ENCODE data around the gene DSCAML1.

The DSCAML1 gene

DNA sequence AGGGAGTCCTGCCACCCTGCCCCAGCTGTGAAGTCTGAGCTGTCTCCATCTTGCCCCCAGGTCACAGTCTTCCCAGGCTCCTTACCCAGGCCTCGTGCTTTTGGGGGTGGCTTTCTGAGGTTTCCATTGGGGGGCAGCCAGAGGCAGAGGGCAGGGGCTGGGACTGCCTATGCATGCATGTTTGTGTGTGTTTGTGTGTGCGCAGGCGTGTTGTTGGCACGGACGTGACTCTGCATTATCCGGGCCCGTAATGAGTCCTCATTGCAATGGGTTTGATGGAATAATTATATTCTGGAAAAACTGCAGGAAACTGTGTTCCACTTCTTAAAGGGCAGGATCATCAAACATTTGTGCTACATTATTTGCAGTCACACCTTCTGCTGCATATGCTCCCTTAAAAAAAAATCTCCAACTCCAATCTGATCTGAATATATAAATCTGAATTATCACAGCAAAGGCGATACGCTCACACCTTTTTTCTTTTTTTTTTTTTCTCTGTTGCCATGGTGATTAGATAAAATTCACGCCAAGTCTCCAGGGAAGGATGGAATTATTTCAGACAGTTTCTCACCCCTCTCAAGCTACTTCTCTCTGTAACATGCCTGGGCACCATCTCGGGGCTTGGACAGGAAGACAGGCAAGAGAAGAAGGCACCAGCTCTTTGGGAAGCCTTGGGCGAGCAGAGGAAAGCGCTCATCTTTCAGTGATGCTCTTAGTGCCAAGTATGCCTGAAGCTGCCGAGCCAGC, 45.9 kb downstream of the DSCAML1 start:
- DNase-seq: no peak

DNA sequence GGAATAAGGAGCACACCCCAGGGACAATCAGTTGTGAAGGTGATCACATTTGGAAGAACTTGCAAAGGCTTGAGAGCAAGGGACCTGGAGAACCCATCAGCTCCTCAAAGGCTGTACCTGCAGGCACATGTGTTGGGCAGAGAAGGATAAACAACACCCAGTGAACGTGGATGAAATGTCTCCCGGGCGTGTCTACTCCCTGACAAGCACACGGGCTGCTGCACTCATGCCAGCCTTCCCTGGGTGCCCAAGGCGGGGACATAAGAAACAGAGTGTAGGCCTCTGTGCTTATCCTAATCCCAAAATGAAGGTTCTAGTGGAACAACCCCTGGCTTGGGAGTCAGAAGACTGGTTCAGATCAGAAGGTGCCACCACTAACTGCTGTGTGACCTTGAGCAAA, 46.7 kb downstream of the DSCAML1 start:
- DNase-seq: no peak

DNA sequence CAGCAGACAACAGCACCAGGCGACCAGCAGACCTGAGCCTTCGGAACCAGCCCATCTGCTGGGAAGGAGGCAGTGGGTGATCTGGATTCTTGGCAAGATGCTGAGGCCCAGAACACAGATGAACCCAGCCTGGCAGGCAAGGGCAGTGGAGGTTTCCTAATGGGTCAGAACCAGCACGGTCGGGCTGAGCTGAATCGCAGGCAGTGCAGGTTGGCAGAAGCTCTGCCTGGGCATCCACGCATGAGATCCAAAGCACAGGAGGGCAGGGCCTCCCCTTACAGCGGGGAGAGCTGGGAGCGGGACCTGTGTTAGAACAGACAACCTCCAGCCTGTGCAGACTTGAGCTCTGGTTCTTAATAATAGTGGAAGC, 47.5 kb downstream of the DSCAML1 start:
- DNase-seq: no peak

DNA sequence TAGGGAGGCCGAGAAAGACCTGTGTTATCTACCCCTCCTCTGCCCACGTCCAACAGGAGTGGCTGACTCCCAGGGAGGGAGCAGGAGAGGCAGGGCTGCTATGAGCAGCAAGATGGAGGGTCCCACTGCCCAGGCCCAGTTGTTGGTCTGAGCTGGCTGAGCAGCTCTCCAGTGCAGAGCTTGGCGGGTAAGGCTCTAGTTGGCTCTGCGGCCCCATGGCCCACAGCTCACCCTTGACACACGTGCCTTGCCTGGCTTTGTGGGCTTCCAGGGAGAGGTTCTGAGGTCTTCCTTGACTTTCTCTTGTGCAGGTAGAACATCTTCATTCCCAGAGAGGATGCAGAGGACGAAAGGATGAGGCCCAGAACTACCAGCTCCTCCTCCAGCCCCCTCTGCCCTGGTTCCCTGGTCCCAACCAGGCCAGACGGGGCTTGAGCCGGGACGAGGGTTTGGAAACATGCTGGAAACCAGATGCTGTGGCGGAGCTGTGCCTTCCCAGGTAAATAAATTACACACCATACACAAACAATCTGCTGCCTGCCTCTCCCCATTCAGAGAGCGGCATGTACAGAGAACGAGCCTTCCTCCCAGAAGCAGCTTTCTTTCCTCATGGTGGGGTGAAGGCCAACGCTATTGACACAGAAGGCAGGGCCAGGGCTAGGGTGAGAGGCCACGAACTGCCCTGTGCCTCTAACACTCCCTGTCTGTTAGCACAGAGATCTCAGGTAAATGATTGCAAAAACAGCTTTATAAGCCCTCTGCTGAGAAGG, 48.1 kb downstream of the DSCAML1 start:
- DNase-seq: no peak

DNA sequence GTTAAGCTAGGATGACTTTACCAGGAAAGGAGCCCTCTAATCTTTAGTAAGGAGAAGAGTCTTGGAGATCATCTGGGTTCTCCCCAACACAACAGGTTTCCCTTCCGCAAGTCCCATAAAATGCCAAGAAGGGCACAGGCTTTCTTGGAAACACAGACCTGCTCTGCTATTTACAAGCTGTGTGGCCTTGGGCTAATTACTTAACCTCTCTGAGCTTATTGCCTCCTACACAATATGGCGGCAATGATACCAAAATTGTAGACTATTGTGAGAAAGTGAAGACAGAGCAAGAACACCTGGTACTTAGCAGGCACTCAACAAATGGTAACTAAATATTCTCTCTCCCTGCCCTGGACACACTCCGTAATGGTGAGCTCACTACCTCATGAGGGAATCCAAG, 49.1 kb downstream of the DSCAML1 start:
- DNase-seq: no peak

DNA sequence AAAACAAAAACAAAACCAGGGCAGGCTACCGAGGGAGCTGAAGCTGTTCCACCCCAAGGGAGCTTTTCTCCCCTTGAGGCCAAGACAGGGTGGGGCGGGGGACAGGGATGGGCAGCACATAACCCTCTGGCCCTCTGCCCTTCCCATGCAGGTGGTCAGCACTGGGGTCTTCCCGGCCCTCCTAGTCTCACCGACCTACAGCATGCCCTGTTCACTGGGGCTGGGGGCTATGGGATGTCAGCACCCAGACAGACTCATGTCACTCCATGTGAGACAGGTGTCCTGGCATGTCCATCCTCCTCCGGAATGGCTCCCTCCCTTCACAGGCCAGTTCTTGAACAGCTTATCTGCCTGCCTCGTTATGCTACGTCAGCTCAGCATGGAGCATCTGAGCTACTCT, 51.7 kb downstream of the DSCAML1 start:
- DNase-seq: no peak

DNA sequence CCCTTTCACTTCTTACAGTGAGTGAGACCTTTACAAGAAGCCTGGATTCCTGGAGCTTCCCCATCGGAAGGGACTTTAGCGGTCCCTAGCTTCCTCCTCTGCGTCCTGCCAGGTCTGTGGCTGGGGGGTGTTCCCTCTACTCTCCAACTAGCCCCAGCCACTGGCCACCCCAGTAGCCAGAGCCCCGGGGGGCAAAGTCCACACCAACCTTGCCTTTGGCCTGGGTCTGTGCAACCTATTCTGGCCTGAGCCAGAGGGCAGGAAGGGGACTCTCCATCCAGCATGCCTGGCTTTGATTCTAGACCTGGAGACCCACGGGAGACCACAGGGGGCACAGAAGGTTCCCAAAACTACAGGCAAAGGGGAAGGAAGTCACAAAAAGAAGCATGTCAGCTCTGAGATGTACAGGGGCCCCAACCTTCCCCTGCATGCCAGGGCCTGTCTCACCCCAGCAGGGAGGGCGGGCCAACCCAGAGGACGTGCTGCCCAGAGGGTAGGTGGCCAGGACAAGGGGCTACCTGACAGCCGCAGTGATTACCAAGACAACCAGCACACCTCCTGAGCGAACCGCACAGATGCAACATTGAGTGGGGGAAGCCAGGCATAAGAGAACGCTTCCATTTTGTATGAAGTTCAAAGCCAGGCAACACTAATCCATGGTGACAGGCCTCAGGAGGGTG, 52.4 kb downstream of the DSCAML1 start:
- DNase-seq: no peak

DNA sequence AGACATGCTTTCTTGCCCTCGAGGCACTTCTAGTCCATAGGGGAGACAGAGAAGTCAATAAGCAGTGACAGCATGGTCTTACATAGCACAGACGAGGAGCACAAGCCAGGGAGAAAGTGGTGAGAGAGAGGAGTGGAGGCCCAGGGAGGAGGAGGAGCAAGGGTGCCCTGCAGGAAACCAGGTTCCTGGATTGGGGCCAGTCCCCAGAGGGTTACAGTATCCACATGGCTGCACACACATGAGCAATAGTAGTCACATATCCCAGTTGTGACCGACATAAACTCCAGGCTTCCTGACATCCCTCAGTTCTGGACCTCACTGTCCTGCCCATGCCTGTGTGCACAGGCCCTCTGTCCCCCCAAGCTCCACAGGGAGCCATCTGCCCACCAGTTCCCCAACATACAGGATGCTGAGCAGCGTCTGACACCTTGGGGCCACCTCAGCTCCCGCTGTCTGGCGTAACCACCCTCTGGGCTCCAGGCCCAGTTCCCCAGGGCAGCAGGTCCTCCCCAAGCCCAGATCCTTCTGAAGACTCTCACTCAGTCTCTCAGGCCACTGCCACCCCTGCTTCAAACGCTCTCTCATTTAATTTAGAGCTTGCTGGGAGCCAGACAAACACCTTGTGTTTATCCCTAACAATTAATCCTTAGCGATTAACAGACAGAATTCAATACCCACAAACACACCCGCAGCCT, 53.7 kb downstream of the DSCAML1 start:
- no peak for DNase-seq

DNA sequence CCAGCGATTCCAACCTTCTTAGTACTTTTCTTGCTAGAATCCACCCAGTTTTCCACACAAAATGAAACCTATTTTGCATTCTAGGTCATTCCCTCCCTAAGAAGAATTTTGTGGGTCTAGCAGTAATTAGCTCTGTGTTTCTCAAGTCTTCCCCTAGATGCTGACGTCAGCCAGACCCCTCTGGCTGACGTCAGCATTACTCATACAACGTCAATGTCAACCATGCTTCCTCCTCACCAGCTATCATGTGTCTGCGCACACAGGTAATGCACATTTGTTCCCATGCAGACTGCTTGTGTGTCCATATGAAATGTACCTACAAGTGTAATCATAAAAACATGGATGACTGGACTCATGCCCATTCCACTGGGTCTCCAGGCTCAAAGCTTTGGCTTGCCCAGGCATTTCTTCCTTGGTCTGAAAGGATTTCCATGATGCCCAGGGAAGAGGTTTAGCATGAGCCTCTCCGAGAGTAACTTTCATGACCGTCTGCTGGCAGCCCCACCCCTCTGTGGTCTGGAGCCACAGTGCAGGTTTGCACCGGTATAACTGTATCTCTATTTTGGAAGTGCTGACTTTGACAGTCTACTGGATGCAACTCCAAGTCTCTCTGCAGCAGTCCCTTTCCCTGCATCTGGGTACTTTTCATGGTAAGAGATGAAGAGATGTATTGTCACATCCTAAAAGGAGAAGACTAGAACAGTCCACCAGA, 58.6 kb downstream of the DSCAML1 start:
- no peak for DNase-seq

DNA sequence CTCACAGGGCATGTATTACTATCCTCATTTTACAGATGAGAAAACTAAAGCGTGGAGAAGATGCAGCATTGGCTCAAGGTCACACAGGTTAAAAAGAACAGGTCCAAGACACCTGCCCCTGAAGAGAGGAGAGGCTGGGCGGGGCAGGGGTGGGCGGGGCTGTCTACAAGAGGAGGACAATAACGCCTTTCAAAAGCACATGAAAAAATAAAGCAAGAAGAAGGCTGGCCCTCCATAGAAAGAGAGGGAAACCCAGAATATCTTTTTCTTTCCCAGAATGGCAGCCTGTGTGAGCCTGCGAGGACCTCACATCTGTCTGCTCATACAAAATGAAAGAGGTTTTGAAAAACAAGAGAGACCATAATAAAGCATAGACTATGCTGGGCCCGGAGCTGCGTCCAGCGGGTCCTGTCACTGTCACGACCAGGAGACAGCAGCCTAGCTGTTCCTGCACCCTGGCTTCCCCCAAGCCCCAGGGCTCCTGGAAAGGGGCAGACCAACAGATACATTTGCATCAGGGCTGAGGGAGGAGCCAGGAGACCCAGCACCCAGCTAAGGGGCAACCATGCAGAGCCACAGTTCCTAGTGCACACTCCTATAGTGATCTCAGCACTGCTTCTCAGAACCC, 61.6 kb downstream of the DSCAML1 start:
- no peak for DNase-seq

DNA sequence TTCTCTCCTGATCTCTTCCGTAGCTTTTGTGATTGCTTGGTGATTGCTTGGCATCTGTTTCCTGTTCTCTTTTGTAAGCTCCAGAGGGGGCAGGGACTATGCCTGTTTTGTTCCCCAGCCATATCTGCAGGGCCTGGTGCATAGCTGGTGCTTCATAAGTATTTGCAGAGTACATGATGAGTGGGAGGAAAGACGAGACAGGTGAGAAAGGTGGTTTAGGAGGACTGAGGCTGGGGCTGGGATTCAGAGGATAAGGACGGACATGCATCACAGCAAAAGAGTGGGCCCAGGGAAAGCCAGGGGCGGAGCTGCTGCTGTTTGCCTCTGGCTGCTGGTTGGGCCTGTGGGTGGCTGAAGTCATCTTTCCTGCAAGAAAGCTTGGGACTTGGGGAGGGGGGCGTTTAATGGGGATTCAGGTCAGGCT, 62.4 kb downstream of the DSCAML1 start:
- DNase-seq: no peak

DNA sequence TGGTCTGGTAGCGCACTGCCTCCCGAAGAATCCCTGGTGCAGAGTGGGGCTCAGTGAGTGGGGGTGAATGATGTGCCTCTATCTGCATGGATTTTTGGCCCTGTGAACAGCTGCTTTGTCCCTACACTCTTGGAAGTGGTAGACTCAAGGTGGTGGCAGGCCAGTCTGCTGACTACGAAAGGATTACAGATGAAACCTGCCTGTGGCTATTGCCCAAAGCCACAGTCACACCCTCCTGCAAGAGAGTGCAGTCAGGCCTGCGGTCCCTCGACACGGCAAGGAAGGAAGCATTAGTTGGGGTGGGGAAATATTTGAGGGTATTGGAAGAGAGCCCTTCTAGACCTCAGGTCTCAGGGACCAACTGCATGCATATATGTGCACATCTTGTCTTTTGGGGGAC, 63.7 kb downstream of the DSCAML1 start:
- DNase-seq: no peak

DNA sequence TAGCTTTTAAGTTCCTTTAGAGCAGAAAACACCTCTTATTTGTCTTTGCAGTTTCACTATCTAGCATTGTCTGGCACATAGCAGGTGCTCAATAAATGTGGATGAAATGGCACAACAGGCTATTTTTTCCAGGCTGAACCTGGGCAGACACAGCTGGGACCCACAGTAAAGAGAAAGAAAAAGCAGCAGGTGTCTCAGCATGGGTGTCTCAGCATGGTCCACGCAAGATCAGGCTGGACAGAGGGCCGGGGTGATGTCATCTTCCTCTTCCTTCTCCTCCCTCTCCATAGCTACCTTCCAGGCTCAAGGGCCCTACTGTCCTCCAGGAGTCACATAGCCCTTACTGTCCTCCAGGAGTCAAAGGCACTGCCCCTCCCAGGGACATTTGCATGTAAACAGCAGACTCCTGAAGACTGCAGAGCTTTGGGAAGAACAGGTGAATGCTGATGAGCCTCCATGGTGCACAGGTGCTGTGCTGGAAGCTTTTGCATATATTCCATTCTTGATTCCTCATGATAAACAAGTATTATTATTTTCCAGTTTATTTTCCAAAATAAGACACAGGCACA, 65.2 kb downstream of the DSCAML1 start:
- DNase-seq: no peak

DNA sequence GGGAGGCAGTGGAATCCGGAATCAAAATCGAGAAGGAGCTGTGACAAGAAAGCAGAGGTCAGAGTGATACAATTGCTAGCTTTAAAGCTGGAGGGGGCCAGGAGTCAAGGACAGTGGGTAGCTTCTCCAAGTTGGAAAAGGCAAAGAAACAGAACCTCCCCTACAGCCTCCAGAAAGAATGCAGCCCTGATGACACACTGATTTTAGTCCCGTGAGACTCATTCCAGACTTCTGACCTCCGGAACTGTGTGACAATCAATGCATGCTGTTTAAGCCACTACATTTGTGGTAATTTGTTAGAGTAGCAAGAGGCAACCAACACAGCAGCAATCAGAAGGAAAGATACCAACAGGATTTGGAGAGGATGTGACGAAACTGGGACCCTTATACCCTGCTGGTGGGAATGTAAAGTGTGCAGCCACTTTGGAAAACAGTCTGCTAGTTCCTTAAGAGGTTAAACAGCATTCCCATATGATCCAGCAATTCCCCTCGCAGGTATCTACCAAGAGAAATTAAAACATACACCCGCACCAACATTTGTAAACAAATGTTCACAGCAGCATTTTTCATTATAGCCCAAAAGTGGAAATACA, 66.7 kb downstream of the DSCAML1 start:
- DNase-seq: no peak

DNA sequence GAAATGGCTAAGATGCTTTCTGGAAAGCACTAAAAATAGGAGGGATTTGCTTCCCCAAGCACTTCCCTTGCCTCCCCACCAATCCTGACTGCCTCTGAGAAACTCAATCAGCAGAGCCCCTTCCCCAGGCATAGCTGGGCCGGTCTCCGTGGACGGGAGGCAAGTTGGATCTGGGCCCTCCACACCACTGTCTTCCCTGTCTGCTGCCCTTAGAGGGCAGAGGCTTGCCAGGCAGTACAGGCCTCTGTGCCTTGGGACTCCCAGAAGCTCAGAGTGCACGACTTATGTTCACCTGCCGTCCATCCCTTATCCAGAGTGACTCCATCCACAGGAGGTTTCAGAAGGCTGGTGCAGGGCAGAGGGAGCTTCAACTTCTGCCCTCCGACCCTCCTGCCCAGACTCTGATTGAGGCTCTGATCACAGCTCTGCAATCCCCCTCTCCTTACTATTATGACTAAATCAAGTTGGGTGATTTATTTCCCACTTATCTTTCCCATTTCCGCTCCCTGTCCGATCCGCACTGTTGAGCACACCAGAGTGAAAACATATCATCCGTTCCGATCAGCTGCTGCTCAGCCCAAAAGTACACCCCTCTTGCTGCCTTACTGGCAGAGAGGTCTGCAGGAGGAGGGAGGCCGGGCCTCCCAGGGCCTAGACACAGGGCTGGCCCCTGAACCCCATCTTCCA, 71.8 kb downstream of the DSCAML1 start:
- DNase-seq: no peak

DNA sequence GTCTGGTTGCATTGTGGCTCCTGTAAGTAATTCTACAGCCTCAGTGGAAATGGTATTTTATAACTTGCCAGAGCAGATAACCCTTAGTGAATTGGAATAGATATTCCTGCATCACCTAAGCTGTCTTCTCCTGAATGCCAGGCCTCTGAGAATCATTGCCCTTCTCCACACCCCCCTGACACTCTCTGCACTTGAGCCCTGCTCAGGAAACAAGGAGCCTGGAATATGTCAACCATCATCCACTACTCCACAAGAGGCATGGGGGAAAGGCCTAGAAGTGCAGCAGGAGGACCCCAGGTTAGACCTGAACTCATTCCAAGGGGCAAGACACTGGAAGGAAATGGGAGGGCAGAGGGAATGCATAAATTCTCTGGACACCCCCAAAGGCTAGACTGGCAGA, 72.4 kb downstream of the DSCAML1 start:
- DNase-seq: no peak

DNA sequence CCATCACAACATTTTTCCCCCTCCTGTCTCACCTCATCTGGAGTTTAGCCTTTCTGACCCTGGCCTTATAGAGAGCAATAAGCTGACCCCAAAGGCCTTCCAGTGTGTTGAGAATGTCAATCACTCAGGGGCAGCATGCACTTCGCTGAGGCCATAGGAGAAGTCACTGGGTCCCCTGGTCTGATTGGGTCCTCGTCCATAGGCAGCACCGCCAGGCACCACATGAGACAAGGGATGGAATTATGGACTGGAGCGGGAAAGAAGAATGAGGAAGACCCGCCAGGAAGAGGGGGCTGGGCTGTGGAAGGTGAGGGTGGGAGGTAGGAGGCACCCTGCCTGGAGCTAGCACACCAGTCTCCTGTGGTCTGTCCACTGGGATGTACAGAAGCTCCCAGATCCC, 72.9 kb downstream of the DSCAML1 start:
- no peak for DNase-seq

DNA sequence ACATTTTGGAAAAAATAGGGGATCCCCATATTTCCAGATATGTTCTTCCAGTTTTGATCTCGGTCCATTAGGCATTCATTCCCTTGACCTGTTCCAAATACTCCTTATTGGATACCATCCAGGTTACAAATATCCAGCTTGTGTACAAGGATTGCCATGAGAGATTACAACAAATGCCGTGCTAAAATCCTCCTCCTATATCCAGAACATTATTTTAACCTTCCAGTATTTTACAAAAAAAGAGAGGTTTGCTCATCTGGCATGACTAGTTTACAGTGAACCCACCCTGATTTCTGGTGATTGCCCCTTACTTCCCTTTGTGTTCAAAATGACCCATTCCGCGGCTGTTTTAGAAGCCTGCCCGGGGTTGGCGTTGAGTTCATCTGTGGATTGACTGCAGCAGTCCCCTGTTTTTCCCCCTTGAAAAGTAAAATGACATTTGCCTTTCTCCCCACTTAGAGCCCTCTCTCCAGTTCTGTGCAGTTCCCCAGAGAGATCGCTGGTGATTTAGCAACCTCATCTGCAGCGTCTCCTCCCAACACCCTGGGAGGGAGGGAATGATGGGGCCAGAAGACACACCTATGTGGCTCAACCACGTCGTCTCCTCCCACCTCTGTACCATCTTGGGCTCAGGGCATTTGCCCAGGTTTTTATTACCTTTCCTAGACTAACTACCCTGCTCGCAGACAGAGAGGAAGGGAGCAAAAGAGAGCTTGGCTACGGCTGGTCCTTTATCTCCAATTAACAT, 73.6 kb downstream of the DSCAML1 start:
- no peak for DNase-seq

DNA sequence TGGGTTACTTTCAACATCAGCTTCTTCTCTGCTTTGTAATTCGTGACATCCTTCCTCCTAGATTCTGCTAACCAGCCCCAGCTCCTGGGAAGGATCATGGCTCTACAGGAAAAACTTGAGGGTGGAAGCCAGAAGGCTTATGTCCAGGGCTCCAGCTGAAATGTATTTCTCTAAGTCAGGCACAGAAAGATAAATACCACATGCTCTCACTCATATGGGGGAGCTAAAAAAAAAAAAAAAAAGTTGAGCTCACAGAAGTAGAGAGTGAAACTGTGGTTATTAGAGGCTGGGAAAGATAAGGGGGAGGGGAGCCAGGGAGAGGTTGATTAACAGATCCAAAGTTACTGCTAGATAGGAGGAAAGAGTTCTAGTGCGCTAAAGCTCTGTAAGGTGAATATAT, 74.9 kb downstream of the DSCAML1 start:
- DNase-seq: no peak

DNA sequence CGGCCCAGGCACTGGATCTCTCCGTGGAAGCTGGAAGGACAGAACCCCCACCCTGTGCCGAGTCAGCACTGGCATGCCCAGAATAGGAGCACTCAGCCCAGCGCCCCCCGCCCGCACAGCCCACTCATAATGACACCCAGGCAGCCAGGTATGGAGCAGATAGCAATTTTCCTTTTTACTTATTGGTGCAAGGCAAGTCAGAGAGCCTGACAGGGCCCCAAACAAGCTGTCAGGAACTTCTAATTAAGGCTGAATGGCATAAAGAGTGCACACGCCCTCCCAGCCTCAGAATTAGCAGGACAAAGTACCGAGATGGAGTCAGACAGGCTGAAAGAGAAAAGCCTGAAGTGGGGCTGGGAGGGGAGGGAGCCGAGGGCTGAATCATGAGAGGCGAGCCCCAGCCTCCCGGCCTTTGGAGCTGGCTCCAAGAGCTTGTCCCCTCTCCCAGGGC, 76.9 kb downstream of the DSCAML1 start:
- DNase-seq: no peak

Measured in T-helper 9 cell (primary cell).